ENCODE measurements around the gene PPP1R36. TPM values are rescaled to one million over a fixed set of nuclear protein-coding genes. Genes with fewer than 3 reads are reported as not detected.

Gene PPP1R36
- total RNA-seq, 4 donors from 2014 or later: 0.34 to 0.83 (median 0.71) TPM; not detected in 1

- Histone ChIP-seq H3K4me3 (peak overlapping the region; percentile 84 to 98 (median 86)), H3K4me1 (peaks cover 45 to 71% (median 67%) of the 10 kb centered on the region in 4 donors), H3K27ac (replicated peaks in 1 of 4) (peak overlapping the region; percentile 91 to 100 (median 97)), H3K9me3 (no peaks in the 10 kb centered on the region), H3K27me3 (no peaks in the 10 kb centered on the region), H3K36me3 (no peaks in the 10 kb centered on the region)
- no peak for DNase-seq (ENCODE audit: extremely low spot score)
- intact Hi-C loops (cut with DNase I): loop anchor here (10.0 kb wide), 1 partner anchor 172 kb away; no protein-coding TSS in a partner anchor
- WGBS: 52% methylated on average over 3 of the region's 3 CpGs
- no peak for TF ChIP-seq POLR2A (IDR thresholded peaks at IDR 0.05; ENCODE audit: low read depth)
These were observed 43.0 kb upstream of the PPP1R36 start for GRCh38 chr14:64506721-64507120.

GRCh38 chr14:64507376-64508156 lies 42.2 kb upstream of the PPP1R36 start:
- 78% methylated on average over 4 of the region's 4 CpGs for WGBS
- H3K4me1 ChIP-seq: peaks cover 40 to 71% (median 67%) of the 10 kb centered on the region in 4 donors

DNA sequence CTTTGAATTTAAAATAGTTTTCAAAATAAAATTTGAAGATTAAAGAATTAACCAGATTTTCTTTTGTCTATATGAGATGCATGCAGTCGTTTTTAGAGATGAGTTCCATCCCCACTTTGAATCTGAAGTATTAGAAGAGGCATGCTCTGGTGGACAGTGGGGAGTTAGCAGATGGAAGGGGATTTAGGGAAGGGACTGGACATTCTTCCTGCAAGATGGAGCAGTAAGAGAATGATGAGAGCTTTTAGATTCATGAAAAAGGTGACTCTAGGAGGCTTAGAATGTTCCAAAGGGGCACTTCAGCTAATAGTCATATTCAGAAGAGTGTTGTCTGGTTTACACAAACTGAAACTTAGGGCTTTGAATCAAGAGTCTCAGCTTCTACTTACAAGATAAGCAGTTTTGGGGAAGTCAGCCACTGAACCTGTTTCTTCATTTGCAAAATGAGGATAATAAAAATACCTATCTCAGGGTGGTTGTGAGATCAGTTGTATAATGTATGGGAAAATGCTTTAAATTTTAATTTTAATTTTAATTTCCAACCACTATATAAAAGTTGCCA lies 41.5 kb upstream of the PPP1R36 start:
- intact Hi-C loops (cut with DNase I): loop anchor here (10.0 kb wide), 1 partner anchor 173 kb away; no protein-coding TSS in a partner anchor
- H3K27me3 ChIP-seq: no peaks in the 10 kb centered on the region
- H3K36me3 ChIP-seq: no peaks in the 10 kb centered on the region
- H3K4me1 ChIP-seq: peaks cover 42 to 73% (median 68%) of the 10 kb centered on the region in 4 donors
- no peak overlapping the region for H3K4me3 ChIP-seq
- no peak for TF ChIP-seq EP300 (IDR thresholded peaks at IDR 0.05)
- no peak for TF ChIP-seq POLR2A (IDR thresholded peaks at IDR 0.05; ENCODE audit: low read depth)
- TF ChIP-seq POLR2AphosphoS5 (IDR thresholded peaks at IDR 0.05): no peak
- TF ChIP-seq CTCF (IDR thresholded peaks at IDR 0.05): no peak
- H3K27ac ChIP-seq (replicated peaks in 1 of 4): peak overlapping the region in 1 of 4 donors; percentile 91
- DNase-seq (ENCODE audit: extremely low spot score): no peak
- H3K9me3 ChIP-seq: no peaks in the 10 kb centered on the region
- WGBS: 48% methylated on average over 1 of the region's 1 CpG

More at GRCh38 chr14:64507376-64508156, 42.2 kb upstream of the PPP1R36 start:
- DNase-seq (ENCODE audit: extremely low spot score): no peak
- Histone ChIP-seq H3K27ac (replicated peaks in 1 of 4) (peak overlapping the region in 2 of 4 donors; percentile 91 to 100), H3K27me3 (no peaks in the 10 kb centered on the region), H3K36me3 (no peaks in the 10 kb centered on the region), H3K9me3 (no peaks in the 10 kb centered on the region), H3K4me3 (no peak overlapping the region)
- TF ChIP-seq POLR2AphosphoS5 (IDR thresholded peaks at IDR 0.05) (no peak), EP300 (IDR thresholded peaks at IDR 0.05) (no peak), CTCF (IDR thresholded peaks at IDR 0.05) (no peak)
- intact Hi-C loops (cut with DNase I): loop anchor here (10.0 kb wide), 1 partner anchor 173 kb away; no protein-coding TSS in a partner anchor

DNA sequence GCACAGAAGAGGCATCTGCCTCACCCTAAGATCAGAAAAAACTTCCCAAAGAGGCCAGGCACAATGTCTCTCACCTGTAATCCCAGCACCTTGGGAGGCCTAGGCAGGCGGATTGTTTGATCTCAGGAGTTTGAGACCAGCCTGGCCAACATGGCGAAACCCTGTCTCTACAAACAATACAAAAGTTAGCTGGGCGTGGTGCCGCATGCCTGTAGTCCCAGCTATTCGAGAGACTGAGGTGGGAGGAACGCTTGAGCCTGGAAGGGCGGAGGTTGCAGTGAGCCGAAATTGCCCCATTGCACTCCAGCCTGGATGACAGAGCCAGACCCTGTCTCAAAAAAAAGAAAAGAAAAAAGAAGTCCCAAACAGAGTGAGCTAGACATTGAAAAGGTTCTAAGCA lies 40.7 kb upstream of the PPP1R36 start:
- Histone ChIP-seq H3K9me3 (no peaks in the 10 kb centered on the region), H3K36me3 (no peaks in the 10 kb centered on the region), H3K27me3 (no peaks in the 10 kb centered on the region), H3K4me3 (no peak overlapping the region), H3K4me1 (peaks cover 43 to 80% (median 69%) of the 10 kb centered on the region in 4 donors), H3K27ac (replicated peaks in 1 of 4) (peak overlapping the region in 1 of 4 donors; percentile 14)
- intact Hi-C loops (cut with DNase I): loop anchor here (10.0 kb wide), 1 partner anchor 174 kb away; no protein-coding TSS in a partner anchor
- TF ChIP-seq POLR2AphosphoS5 (IDR thresholded peaks at IDR 0.05) (no peak), EP300 (IDR thresholded peaks at IDR 0.05) (no peak), POLR2A (IDR thresholded peaks at IDR 0.05; ENCODE audit: low read depth) (no peak), CTCF (IDR thresholded peaks at IDR 0.05) (no peak)
- DNase-seq (ENCODE audit: extremely low spot score): no peak
- WGBS: 90% methylated on average over 8 of the region's 8 CpGs

Measured in esophagus muscularis mucosa (tissue), 4 donors.